NCI-H82 treated with DMSO at 0.1 percent for 48 hours (cell line): Measurements from ENCODE around the gene SHBG.
A peak's percentile ranks its signal among the peaks of the same experiment; 100 is the strongest.

Source experiments
- DNase-seq: peaks from one replicate; lab custom pipeline; 2025; ENCODE audit not compliant: unreplicated experiment; lab: John Stamatoyannopoulos, UW

SHBG gene

GRCh38 chr17:7646457-7646856 is 16.5 kb downstream of the SHBG start:
- no peak for DNase-seq

- DNase-seq: no peak
Observed at GRCh38 chr17:7647018-7647417, 17.1 kb downstream of the SHBG start.

GRCh38 chr17:7650509-7651096 is 20.7 kb downstream of the SHBG start, which contains the start of gene ATP1B2:
TSS of gene ATP1B2 (plus strand) at chr17:7650926. CDS start at chr17:7651519, 593 bp downstream.
- peak; percentile 98 for DNase-seq

GRCh38 chr17:7651097-7651664 is 21.2 kb downstream of the SHBG start:
- no peak for DNase-seq

GRCh38 chr17:7651665-7652387 is 21.9 kb downstream of the SHBG start:
- DNase-seq: no peak

- DNase-seq: no peak
Observed at GRCh38 chr17:7652388-7653356, 22.7 kb downstream of the SHBG start.

- DNase-seq: peak; percentile 41
Observed at GRCh38 chr17:7654832-7655540, 25.1 kb downstream of the SHBG start.

GRCh38 chr17:7655541-7655840 is 25.6 kb downstream of the SHBG start:
- no peak for DNase-seq

- peak; percentile 64 for DNase-seq
Observed at GRCh38 chr17:7656958-7657609, 27.1 kb downstream of the SHBG start.

GRCh38 chr17:7667656-7668406 is 37.9 kb downstream of the SHBG start:
- DNase-seq: peak; percentile 95

- DNase-seq: no peak
Observed at GRCh38 chr17:7668482-7668881, 38.5 kb downstream of the SHBG start.

- DNase-seq: no peak
Observed at GRCh38 chr17:7673239-7673638, 43.3 kb downstream of the SHBG start.

- DNase-seq: no peak
Observed at GRCh38 chr17:7674934-7675333, 45.0 kb downstream of the SHBG start.

- no peak for DNase-seq
Observed at GRCh38 chr17:7676533-7676932, 46.6 kb downstream of the SHBG start.

- DNase-seq: no peak
Observed at GRCh38 chr17:7677388-7678067, 47.6 kb downstream of the SHBG start.
